22Rv1 (cell line): ENCODE measurements around the gene GATM.

Experiments used
- H3K27ac ChIP-seq: fragments of 450-650 bp; 2 replicates; pipeline ENCODE4 v1.5.1; 2017
- ZFX ChIP-seq: fragments of 450-650 bp; IDR thresholded peaks from 2 replicates; pipeline ENCODE4 v1.6.1; 2017; ENCODE audit warnings: antibody characterized with exemption, borderline replicate concordance
- TF ChIP-seq, protein P1 (sequence below): fragments of 450-650 bp; IDR thresholded peaks from 2 replicates; pipeline ENCODE4 v1.5.1; 2017; ENCODE audit warnings: mild to moderate bottlenecking

The GATM gene

DNA sequence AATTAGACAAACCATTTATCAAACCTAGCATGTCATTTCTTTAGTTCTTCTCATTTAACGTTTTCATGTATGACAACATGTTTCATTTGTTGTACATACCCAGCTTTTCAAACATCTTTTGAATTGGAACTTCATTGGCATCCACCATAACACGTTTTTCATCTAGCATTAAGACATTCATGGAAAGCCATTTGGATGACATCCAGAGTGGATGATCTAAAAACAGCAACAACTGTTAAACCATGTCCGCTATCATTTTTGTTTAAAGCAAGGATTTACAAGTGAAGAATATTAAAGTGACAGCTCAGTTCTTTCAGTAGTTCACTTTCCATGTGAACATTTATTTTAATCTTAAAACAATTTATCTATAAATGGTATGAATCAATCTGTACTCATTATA, 14.5 kb downstream of the GATM start:
- no peak for TF ChIP-seq ZFX
- TF ChIP-seq, protein P1, sequence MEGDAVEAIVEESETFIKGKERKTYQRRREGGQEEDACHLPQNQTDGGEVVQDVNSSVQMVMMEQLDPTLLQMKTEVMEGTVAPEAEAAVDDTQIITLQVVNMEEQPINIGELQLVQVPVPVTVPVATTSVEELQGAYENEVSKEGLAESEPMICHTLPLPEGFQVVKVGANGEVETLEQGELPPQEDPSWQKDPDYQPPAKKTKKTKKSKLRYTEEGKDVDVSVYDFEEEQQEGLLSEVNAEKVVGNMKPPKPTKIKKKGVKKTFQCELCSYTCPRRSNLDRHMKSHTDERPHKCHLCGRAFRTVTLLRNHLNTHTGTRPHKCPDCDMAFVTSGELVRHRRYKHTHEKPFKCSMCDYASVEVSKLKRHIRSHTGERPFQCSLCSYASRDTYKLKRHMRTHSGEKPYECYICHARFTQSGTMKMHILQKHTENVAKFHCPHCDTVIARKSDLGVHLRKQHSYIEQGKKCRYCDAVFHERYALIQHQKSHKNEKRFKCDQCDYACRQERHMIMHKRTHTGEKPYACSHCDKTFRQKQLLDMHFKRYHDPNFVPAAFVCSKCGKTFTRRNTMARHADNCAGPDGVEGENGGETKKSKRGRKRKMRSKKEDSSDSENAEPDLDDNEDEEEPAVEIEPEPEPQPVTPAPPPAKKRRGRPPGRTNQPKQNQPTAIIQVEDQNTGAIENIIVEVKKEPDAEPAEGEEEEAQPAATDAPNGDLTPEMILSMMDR, result no peak
- H3K27ac ChIP-seq, result no peak overlapping the region

DNA sequence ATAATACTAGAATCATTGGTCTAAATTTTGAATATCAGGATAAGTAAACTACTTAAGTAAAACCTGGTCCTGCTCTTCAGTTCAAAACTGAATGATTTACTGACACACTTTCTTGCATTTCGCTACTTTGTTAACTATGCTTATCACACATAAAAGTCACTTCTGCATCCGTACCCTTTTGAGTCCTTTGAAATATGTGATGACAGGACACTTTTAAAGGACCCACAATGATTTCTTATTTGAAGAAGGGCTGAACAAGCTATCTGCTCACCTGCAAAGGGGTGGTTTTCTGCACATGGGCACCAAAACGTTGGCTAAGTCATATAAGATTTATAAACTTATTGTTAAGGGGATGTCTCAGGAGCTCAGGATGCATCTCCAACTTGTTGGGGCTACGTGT, 15.0 kb downstream of the GATM start:
- no peak overlapping the region for H3K27ac ChIP-seq
- TF ChIP-seq ZFX, result no peak
- TF ChIP-seq, protein P1, result no peak

DNA sequence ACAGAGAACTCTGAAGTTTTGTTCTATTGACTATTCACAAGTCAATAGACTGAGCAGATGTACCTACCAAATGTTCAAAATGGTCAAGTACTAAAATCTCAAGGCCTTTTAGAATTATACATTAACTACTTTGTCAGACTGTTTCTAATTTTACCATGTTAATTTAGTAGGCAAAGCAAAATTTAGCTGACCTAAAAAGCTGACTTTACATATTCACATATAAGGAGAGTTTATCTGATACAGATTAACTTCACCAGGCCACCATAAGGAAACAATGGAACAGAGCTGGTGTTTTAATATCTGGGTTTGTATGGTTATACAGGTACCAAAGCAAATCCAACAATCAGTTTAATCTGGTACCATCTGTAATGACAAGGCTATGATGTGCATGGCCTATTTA, 15.9 kb downstream of the GATM start:
- H3K27ac ChIP-seq, result no peak overlapping the region
- TF ChIP-seq, protein P1, result no peak
- no peak for TF ChIP-seq ZFX

DNA sequence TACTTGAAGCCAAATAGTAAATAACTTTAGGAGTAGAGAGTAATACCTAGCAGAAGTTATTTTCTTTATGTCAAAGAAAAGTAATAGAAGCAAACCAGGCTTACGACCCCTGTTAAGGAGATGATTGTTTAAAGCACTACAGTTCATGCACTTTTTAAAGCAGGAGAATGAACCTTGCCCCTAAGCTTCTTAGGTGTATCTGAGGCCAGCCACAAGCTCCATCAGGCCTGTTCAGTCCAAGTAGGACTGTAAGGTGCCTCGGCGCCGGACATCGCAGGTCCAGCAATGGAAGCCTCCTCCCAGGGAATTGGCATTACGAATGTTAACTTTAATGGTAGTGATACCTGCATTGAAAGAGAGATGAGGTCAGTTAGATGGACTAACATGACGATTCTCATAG, 16.5 kb downstream of the GATM start:
- TF ChIP-seq, protein P1, result no peak
- TF ChIP-seq ZFX, result no peak
- H3K27ac ChIP-seq, result no peak overlapping the region

DNA sequence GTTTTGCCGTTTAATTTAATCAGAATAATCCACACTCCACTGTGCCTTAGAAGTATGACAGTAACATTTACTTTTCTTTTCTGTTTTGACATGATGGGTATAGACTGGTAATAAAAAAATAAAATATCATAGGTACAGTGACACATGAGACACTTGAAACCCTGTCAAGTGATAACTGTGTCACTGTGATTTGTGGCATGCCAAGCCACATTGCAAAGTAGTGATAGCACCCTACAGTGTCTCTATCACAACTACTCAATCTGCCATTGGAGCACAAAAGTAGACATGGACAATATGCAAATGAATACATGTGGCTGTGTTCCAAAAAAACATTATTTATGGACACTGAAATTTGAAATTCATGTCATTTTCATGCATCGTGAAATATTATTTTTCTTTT, 22.5 kb downstream of the GATM start:
- TF ChIP-seq, protein P1, result no peak
- TF ChIP-seq ZFX, result no peak
- no peak overlapping the region for H3K27ac ChIP-seq

DNA sequence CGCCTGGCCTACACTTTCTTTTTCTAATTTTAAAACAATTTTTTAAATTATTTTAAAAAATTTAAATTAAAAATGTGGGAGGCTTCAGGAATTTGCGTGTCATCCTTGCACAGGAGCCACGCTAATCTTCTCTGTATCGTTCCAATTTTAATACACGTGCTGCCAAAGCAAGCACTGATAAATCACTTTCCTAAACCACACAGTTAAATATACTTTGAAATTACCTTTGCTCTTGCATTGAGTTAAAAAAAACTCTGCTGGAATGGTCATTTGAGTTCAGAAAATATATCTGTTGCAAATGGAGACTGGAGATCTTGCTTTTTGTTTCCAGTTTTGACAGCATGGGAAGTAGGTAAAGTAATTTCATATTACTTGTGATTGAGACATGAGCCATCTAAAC, 23.6 kb downstream of the GATM start:
- no peak for TF ChIP-seq ZFX
- TF ChIP-seq, protein P1, result no peak
- no peak overlapping the region for H3K27ac ChIP-seq

DNA sequence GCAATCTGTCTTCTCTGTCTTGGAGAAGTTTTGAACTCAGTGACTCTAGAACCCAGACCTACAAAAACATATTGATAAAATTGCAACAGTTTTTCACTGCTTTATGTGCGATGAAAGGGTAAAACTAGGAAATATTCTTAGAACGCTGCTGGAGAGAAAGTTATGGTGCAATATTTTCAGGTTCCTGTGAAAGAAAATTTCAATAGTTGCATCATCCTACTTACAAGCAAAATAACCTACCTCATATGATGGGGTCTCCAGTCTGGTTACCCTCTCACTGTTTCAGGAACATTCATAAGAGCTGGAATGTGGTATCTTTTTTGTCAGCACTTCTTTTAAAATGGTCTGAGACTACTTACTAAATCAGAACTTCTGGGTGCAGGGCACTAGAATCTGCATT, 27.1 kb downstream of the GATM start:
- H3K27ac ChIP-seq, result no peak overlapping the region

More for the DNA sequence above, 27.1 kb downstream of the GATM start:
- TF ChIP-seq ZFX, result no peak
- TF ChIP-seq, protein P1, result no peak
